Measurements from ENCODE around the gene MERTK.
"Not testable (repeated sequence)": the region's sequence is repeated elsewhere in the genome, so short reads cannot be mapped to it uniquely, and the experiment has no call there.

Gene MERTK

GRCh38 chr2:111910609-111911277 lies 12.3 kb downstream of the MERTK start:
- DNase-seq: no peak

- not testable (repeated sequence) for DNase-seq
These were observed 13.0 kb downstream of the MERTK start for GRCh38 chr2:111911295-111911977.

GRCh38 chr2:111912547-111912946 lies 14.1 kb downstream of the MERTK start:
- DNase-seq: no peak

GRCh38 chr2:111917106-111917505 lies 18.7 kb downstream of the MERTK start:
- DNase-seq: no peak

- DNase-seq: no peak
These were observed 20.0 kb downstream of the MERTK start for GRCh38 chr2:111918383-111918806.

GRCh38 chr2:111919365-111919764 lies 21.0 kb downstream of the MERTK start:
- no peak for DNase-seq

GRCh38 chr2:111919794-111920608 lies 21.6 kb downstream of the MERTK start:
- DNase-seq: no peak

GRCh38 chr2:111923276-111923804 lies 24.9 kb downstream of the MERTK start:
- no peak for DNase-seq

- DNase-seq: no peak
These were observed 26.3 kb downstream of the MERTK start for GRCh38 chr2:111924617-111925107.

GRCh38 chr2:111927723-111928122 lies 29.3 kb downstream of the MERTK start:
- no peak for DNase-seq

- DNase-seq: no peak
These were observed 32.0 kb downstream of the MERTK start for GRCh38 chr2:111930409-111930808.

GRCh38 chr2:111930875-111931274 lies 32.5 kb downstream of the MERTK start:
- no peak for DNase-seq

- no peak for DNase-seq
These were observed 34.5 kb downstream of the MERTK start for GRCh38 chr2:111932841-111933291.

GRCh38 chr2:111933900-111934299 lies 35.5 kb downstream of the MERTK start:
- DNase-seq: not testable (repeated sequence)

GRCh38 chr2:111936881-111937280 lies 38.5 kb downstream of the MERTK start:
- no peak for DNase-seq

- DNase-seq: no peak
These were observed 40.0 kb downstream of the MERTK start for GRCh38 chr2:111938392-111938791.

GRCh38 chr2:111940333-111941196 lies 42.2 kb downstream of the MERTK start:
- DNase-seq: no peak

GRCh38 chr2:111941531-111941930 lies 43.1 kb downstream of the MERTK start:
- DNase-seq: no peak

GRCh38 chr2:111944531-111945210 lies 46.3 kb downstream of the MERTK start:
- DNase-seq: no peak

GRCh38 chr2:111945444-111946293 lies 47.3 kb downstream of the MERTK start:
- DNase-seq: no peak
